AML-193 (cell line): ENCODE data around the gene MEGF9.

Experiments used
- DNase-seq, 2 experiments: peaks; one replicate each; lab custom pipeline; 2025; lab: John Stamatoyannopoulos, UW

MEGF9 gene

GRCh38 chr9:120621941-120622340, 92.3 kb downstream of the MEGF9 start:
- no peak for DNase-seq

GRCh38 chr9:120619751-120620655, 94.3 kb downstream of the MEGF9 start:
- peak; percentile 51 to 78 for DNase-seq

- peak; percentile 32 for DNase-seq
These were observed 97.0 kb downstream of the MEGF9 start for GRCh38 chr9:120616966-120617935.

- peak in 1 of 2 experiments; percentile 4 for DNase-seq
These were observed 102.1 kb downstream of the MEGF9 start for GRCh38 chr9:120612218-120612617.

GRCh38 chr9:120611690-120612068, 102.6 kb downstream of the MEGF9 start:
- DNase-seq: no peak

- peak; percentile 10 to 16 for DNase-seq
These were observed 103.1 kb downstream of the MEGF9 start for GRCh38 chr9:120610975-120611689.

GRCh38 chr9:120609636-120610035, 104.6 kb downstream of the MEGF9 start:
- DNase-seq: no peak

GRCh38 chr9:120608421-120608820, 105.8 kb downstream of the MEGF9 start:
- DNase-seq: no peak

- DNase-seq: no peak
These were observed 110.7 kb downstream of the MEGF9 start for GRCh38 chr9:120603591-120603990.

GRCh38 chr9:120603010-120603409, 111.3 kb downstream of the MEGF9 start:
- DNase-seq: no peak

- DNase-seq: no peak
These were observed 120.4 kb downstream of the MEGF9 start for GRCh38 chr9:120593955-120594277.

- no peak for DNase-seq
These were observed 120.9 kb downstream of the MEGF9 start for GRCh38 chr9:120593250-120593954.

- no peak for DNase-seq
These were observed 122.1 kb downstream of the MEGF9 start for GRCh38 chr9:120592210-120592609.

- no peak for DNase-seq
These were observed 126.9 kb downstream of the MEGF9 start for GRCh38 chr9:120587328-120587727.

- DNase-seq: peak; percentile 64 to 68
These were observed 130.3 kb downstream of the MEGF9 start for GRCh38 chr9:120583958-120584369.

- peak; percentile 95 to 98 for DNase-seq
These were observed 134.0 kb downstream of the MEGF9 start, which contains the start of gene CDK5RAP2 for GRCh38 chr9:120580051-120580896. Gene CDK5RAP2, minus strand, starts transcription at chr9:120580167. Its CDS starts 189 bp downstream, at chr9:120579978.

GRCh38 chr9:120579139-120580050, 134.9 kb downstream of the MEGF9 start:
- DNase-seq: no peak

- DNase-seq: no peak
These were observed 139.8 kb downstream of the MEGF9 start for GRCh38 chr9:120574473-120574872.

GRCh38 chr9:120572472-120572871, 141.8 kb downstream of the MEGF9 start:
- no peak for DNase-seq
